Suprapubic skin (tissue), 3 donors: Measurements from ENCODE around the gene RASAL1.

Experiments
- CTCF ChIP-seq, 2 donors: fragments of 200-600 bp in 1 of 2; fragments of 450-650 bp in 1 of 2; sonication (generic) in 1 of 2; IDR thresholded peaks; one replicate each; pipeline ENCODE4 v1.5.1; 2016 to 2019; ENCODE audit warnings: antibody characterized with exemption in 2 of 2, mild to moderate bottlenecking in 1 of 2, moderate library complexity in 1 of 2
- EP300 ChIP-seq: sonication (generic); formaldehyde crosslinking; IDR thresholded peaks from one replicate; pipeline ENCODE4 v1.6.1; 2017; ENCODE audit warnings: antibody characterized with exemption

- no peak for TF ChIP-seq CTCF (IDR thresholded peaks at IDR 0.05)
- TF ChIP-seq EP300: no peak
These were observed 40.2 kb downstream of the RASAL1 start for GRCh38 chr12:113095405-113095804.
